HUES6 (cell line): ENCODE results near the gene CHCHD6.
"Not testable (repeated sequence)": the region's sequence is repeated elsewhere in the genome, so short reads cannot be mapped to it uniquely, and the experiment has no call there.

Source experiments
- H3K27ac ChIP-seq: 2 replicates; pipeline ENCODE4 v1.7.0; 2013; ENCODE audit warnings: low read depth, mild to moderate bottlenecking, low read length, inconsistent platforms
- H3K27me3 ChIP-seq: 2 replicates; pipeline ENCODE4 v1.6.1; 2013; ENCODE audit warnings: low read length; ENCODE audit not compliant: control insufficient read depth, insufficient read depth
- H3K36me3 ChIP-seq: 2 replicates; pipeline ENCODE4 v1.6.1; 2013; ENCODE audit warnings: low read length; ENCODE audit not compliant: control insufficient read depth, insufficient read depth
- H3K4me1 ChIP-seq: 2 replicates; pipeline ENCODE4 v1.6.1; 2013; ENCODE audit warnings: low read length; ENCODE audit not compliant: control insufficient read depth, insufficient read depth
- H3K4me3 ChIP-seq: 2 replicates; pipeline ENCODE4 v1.5.1; 2013; ENCODE audit warnings: low read depth, low read length
- H3K9ac ChIP-seq: one replicate; pipeline ENCODE4 v1.6.1; 2013; ENCODE audit warnings: mild to moderate bottlenecking, low read length
- H3K9me3 ChIP-seq: 2 replicates; pipeline ENCODE4 v1.6.1; 2013; ENCODE audit warnings: low read depth, low read length; ENCODE audit not compliant: control insufficient read depth, insufficient read depth

CHCHD6 gene

GRCh38 chr3:126777366-126777765 lies 73.3 kb downstream of the CHCHD6 start:
- Histone ChIP-seq H3K36me3 (no peaks in the 10 kb centered on the region), H3K4me1 (peaks cover 5% of the 10 kb centered on the region; the same call in 1 of the 2 replicates)

GRCh38 chr3:126780666-126781065 lies 76.6 kb downstream of the CHCHD6 start:
- Histone ChIP-seq H3K4me3 (no peak overlapping the region), H3K4me1 (peaks cover 26% of the 10 kb centered on the region), H3K9me3 (no peaks in the 10 kb centered on the region), H3K36me3 (no peaks in the 10 kb centered on the region), H3K27me3 (no peaks in the 10 kb centered on the region), H3K9ac (no peak overlapping the region), H3K27ac (no peak overlapping the region)

More at GRCh38 chr3:126777366-126777765, 73.3 kb downstream of the CHCHD6 start:
- H3K4me3 ChIP-seq = no peak overlapping the region
- no peak overlapping the region for H3K9ac ChIP-seq
- H3K9me3 ChIP-seq = no peaks in the 10 kb centered on the region
- no peaks in the 10 kb centered on the region for H3K27me3 ChIP-seq
- H3K27ac ChIP-seq = no peak overlapping the region

- Histone ChIP-seq H3K27me3 (no peaks in the 10 kb centered on the region), H3K9ac (no peak overlapping the region), H3K27ac (no peak overlapping the region), H3K4me3 (no peak overlapping the region), H3K4me1 (peaks cover 26% of the 10 kb centered on the region), H3K9me3 (no peaks in the 10 kb centered on the region), H3K36me3 (no peaks in the 10 kb centered on the region)
These were observed 77.4 kb downstream of the CHCHD6 start for GRCh38 chr3:126781406-126781805.

GRCh38 chr3:126781889-126782491 lies 78.0 kb downstream of the CHCHD6 start:
- H3K27me3 ChIP-seq = no peaks in the 10 kb centered on the region
- no peaks in the 10 kb centered on the region for H3K9me3 ChIP-seq
- H3K9ac ChIP-seq = no peak overlapping the region
- no peak overlapping the region for H3K27ac ChIP-seq
- H3K4me1 ChIP-seq = peaks cover 26% of the 10 kb centered on the region
- H3K36me3 ChIP-seq = no peaks in the 10 kb centered on the region
- no peak overlapping the region for H3K4me3 ChIP-seq

GRCh38 chr3:126782536-126782935 lies 78.5 kb downstream of the CHCHD6 start:
- Histone ChIP-seq H3K4me3 (no peak overlapping the region), H3K9ac (no peak overlapping the region), H3K27me3 (no peaks in the 10 kb centered on the region), H3K9me3 (no peaks in the 10 kb centered on the region), H3K27ac (no peak overlapping the region), H3K4me1 (peaks cover 26% of the 10 kb centered on the region), H3K36me3 (no peaks in the 10 kb centered on the region)

- peak overlapping the region; percentile 26 for H3K9ac ChIP-seq
These were observed 80.2 kb downstream of the CHCHD6 start for GRCh38 chr3:126784254-126784653.

GRCh38 chr3:126791320-126791719 lies 87.3 kb downstream of the CHCHD6 start:
- not testable (repeated sequence) for H3K4me1 ChIP-seq, H3K36me3 ChIP-seq, H3K9me3 ChIP-seq, H3K9ac ChIP-seq, H3K27ac ChIP-seq, H3K27me3 ChIP-seq, H3K4me3 ChIP-seq

More at GRCh38 chr3:126784254-126784653, 80.2 kb downstream of the CHCHD6 start:
- Histone ChIP-seq H3K27me3 (no peaks in the 10 kb centered on the region), H3K9me3 (no peaks in the 10 kb centered on the region), H3K4me1 (peaks cover 26% of the 10 kb centered on the region), H3K4me3 (no peak overlapping the region), H3K36me3 (no peaks in the 10 kb centered on the region), H3K27ac (0 out of 2 replicates have a peak overlapping the region, but pooled peaks have one; percentile 34)

GRCh38 chr3:126792998-126793397 lies 89.0 kb downstream of the CHCHD6 start:
- H3K9ac ChIP-seq = no peak overlapping the region
- no peak overlapping the region for H3K27ac ChIP-seq

GRCh38 chr3:126797563-126797962 lies 93.5 kb downstream of the CHCHD6 start:
- no peak overlapping the region for H3K27ac ChIP-seq
- H3K9me3 ChIP-seq = peaks cover 31% of the 10 kb centered on the region
- no peak overlapping the region for H3K4me3 ChIP-seq
- H3K27me3 ChIP-seq = no peaks in the 10 kb centered on the region
- no peak overlapping the region for H3K9ac ChIP-seq
- H3K36me3 ChIP-seq = peaks cover 6% of the 10 kb centered on the region; the same call in 1 of the 2 replicates
- H3K4me1 ChIP-seq = no peaks in the 10 kb centered on the region

More at GRCh38 chr3:126792998-126793397, 89.0 kb downstream of the CHCHD6 start:
- Histone ChIP-seq H3K36me3 (no peaks in the 10 kb centered on the region), H3K4me1 (no peaks in the 10 kb centered on the region), H3K27me3 (no peaks in the 10 kb centered on the region), H3K4me3 (no peak overlapping the region), H3K9me3 (peaks cover 10% of the 10 kb centered on the region)

- H3K4me1 ChIP-seq = no peaks in the 10 kb centered on the region
These were observed 94.5 kb downstream of the CHCHD6 start for GRCh38 chr3:126798521-126798920.

GRCh38 chr3:126799099-126799498 lies 95.1 kb downstream of the CHCHD6 start:
- H3K27ac ChIP-seq = no peak overlapping the region
- no peaks in the 10 kb centered on the region for H3K4me1 ChIP-seq
- H3K9ac ChIP-seq = no peak overlapping the region
- peaks cover 6% of the 10 kb centered on the region; the same call in 1 of the 2 replicates for H3K36me3 ChIP-seq
- no peaks in the 10 kb centered on the region for H3K27me3 ChIP-seq
- no peak overlapping the region for H3K4me3 ChIP-seq
- peaks cover 29% of the 10 kb centered on the region for H3K9me3 ChIP-seq

More at GRCh38 chr3:126798521-126798920, 94.5 kb downstream of the CHCHD6 start:
- Histone ChIP-seq H3K4me3 (no peak overlapping the region), H3K9me3 (peaks cover 29% of the 10 kb centered on the region), H3K27ac (no peak overlapping the region), H3K27me3 (no peaks in the 10 kb centered on the region), H3K36me3 (peaks cover 6% of the 10 kb centered on the region; the same call in 1 of the 2 replicates), H3K9ac (no peak overlapping the region)
